ENCODE results near the gene CBFA2T2.
"Not testable (repeated sequence)": the region's sequence is repeated elsewhere in the genome, so short reads cannot be mapped to it uniquely, and the experiment has no call there.

The CBFA2T2 gene

DNA sequence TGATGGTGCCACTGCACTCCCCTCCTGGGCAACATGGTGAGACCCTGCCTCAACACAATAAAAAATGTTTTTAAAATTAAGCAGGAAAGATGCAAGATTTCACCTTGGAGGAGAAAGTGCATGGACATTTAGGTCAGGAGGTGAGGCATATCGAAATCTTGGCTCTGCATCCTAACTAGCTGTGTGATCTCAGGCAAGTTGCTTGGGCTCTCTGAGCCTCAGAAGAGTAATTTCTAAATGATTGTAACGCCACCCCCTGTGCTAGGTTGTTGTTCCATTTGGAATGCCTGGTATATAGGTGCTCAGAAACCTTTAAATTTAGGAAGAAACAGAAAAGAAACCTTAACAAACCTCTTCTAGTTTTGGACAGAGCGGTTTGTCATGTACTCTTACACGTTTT, 136.3 kb downstream of the CBFA2T2 start:
- no peak for DNase-seq (ENCODE audit: low spot score)

DNA sequence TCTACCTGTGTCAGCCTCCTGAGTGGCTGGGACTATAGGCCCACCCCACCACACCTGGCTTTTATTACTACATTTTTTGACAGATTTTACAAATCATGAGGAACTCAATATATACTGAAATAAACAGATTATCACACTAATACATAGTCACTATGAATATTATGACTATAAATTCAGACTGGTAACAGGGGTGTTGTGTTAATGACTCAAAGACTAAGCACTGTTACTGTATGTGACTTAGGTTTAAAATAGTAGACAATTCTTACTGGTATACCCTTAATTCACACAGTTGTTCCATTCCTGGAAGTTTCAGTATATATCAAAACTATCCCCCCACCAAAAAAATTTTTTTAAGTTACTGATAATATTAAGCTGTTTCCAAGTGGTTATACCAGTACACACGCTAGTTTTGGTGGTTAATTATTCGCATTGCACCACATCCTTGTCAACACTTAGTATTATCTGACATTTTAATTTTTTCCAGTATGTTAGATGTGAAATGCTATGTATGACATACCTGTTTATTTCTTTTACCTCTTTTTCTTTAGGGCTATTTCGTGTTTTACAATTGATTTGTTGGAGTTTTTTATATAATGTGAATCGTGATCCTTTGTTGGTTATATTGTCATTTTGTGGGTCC, 137.8 kb downstream of the CBFA2T2 start:
- no peak for DNase-seq (ENCODE audit: low spot score)

DNA sequence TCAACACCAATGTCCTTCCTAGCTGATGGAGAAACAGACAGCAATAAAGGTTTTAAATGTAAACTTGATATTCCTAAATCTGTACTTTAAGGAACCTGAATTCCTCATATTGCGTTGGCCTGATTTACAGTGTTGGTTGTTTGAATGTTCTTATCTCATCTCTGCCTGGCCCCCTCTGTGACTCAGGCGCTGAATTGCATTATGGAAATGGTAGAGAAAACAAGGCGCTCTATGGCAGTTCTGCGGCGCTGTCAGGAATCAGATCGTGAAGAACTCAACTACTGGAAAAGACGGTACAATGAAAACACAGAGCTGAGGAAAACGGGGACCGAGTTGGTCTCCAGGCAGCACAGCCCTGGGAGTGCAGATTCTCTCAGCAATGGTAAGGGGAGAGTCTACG, 139.6 kb downstream of the CBFA2T2 start:
- DNase-seq (ENCODE audit: low spot score): no peak

DNA sequence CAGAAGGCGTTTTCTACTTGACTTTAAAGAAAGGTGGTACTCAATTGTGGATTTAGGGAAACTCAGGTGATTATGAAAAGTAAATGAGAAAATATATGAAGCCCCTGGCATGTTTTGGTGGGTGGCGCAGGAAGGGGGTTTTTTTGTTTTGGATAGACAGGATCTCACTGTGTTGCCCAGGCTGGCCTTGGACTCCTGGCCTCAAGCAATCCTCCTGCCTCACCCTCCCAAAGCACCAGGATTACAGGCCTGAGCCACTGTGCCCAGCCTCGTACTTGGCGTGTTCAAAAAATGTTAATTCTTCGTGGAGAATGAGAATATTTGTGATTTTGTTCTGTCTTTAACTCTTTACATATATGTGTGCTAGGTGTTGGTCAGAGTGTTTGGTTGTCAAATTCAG, 140.1 kb downstream of the CBFA2T2 start:
- no peak for DNase-seq (ENCODE audit: low spot score)

GRCh38 chr20:33630507-33630906, 140.6 kb downstream of the CBFA2T2 start:
- DNase-seq (ENCODE audit: low spot score): no peak

- not testable (repeated sequence) for DNase-seq (ENCODE audit: low spot score)
These were observed 142.0 kb downstream of the CBFA2T2 start for GRCh38 chr20:33631910-33632309.

GRCh38 chr20:33635341-33635740, 145.4 kb downstream of the CBFA2T2 start:
- DNase-seq (ENCODE audit: low spot score): no peak

- no peak for DNase-seq (ENCODE audit: low spot score)
These were observed 146.9 kb downstream of the CBFA2T2 start for GRCh38 chr20:33636776-33637175.

DNA sequence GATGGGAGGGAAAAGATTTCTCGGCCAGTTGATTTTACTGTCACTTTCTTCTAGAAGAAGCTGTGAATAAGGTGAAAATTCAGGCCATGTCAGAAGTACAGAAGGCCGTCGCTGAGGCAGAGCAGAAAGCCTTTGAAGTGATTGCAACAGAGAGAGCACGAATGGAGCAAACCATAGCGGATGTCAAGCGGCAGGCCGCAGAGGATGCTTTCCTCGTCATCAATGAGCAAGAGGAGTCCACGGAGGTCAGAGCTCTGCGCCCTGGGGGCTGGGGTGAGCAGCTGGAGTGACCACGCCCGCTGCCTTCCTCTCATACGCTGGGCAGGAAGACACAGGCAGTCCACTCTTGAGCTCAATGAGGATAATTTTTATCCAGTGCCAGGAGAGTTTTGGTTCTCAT, 150.4 kb downstream of the CBFA2T2 start:
- no peak for DNase-seq (ENCODE audit: low spot score)

DNA sequence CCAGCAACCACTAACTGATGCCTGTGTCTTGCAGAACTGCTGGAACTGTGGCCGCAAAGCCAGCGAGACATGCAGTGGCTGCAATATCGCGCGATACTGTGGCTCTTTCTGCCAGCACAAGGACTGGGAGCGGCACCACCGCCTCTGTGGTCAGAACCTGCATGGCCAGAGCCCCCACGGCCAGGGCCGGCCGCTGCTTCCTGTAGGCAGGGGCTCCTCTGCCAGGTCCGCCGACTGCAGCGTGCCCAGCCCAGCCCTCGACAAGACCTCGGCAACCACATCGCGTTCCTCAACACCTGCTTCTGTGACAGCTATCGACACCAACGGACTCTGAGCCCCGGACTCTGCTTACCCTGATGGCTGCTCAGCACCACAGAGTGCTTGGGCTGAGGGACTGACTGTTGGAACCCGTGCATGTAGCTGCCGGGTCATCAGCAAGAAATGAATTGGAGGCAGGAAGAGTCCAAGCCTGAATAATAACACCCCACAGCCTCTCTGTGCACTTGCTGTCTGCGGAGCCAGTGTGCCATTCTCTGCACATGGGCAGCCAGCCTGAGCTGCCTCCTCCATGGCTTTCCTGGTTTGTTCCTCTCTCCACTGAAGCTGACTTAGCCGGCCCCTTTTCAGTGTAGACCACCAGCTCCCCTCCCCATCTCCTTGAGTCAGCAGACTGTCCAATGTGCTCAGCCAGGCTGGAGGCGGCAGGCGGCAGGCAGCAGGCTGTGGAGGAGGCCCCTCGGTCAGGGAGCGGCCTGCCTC, 154.6 kb downstream of the CBFA2T2 start:
- no peak for DNase-seq (ENCODE audit: low spot score)

- no peak for DNase-seq (ENCODE audit: low spot score)
These were observed 155.1 kb downstream of the CBFA2T2 start for GRCh38 chr20:33645072-33645358.

GRCh38 chr20:33645396-33645795, 155.5 kb downstream of the CBFA2T2 start:
- no peak for DNase-seq (ENCODE audit: low spot score)

DNA sequence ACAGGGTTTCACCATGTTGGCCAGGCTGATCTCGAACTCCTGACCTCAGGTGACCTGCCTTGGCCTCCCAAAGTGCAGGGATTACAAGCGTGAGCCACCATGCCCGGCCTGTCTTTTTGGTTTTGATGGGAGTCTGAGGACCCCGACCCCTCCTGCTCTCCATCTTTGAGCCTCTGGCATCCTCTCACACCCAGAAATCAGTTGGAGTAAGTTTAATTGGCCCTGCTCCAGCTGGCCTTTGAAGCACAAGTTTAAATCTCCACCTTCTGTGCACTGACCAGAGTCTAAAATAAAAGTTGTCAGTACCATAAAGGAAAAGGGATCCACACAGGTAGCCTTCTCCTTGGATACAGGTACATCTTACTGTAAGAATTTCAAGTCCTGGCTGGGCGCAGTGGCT, 156.3 kb downstream of the CBFA2T2 start:
- no peak for DNase-seq (ENCODE audit: low spot score)

- DNase-seq (ENCODE audit: low spot score): not testable (repeated sequence)
These were observed 157.2 kb downstream of the CBFA2T2 start for GRCh38 chr20:33646959-33647602.

DNA sequence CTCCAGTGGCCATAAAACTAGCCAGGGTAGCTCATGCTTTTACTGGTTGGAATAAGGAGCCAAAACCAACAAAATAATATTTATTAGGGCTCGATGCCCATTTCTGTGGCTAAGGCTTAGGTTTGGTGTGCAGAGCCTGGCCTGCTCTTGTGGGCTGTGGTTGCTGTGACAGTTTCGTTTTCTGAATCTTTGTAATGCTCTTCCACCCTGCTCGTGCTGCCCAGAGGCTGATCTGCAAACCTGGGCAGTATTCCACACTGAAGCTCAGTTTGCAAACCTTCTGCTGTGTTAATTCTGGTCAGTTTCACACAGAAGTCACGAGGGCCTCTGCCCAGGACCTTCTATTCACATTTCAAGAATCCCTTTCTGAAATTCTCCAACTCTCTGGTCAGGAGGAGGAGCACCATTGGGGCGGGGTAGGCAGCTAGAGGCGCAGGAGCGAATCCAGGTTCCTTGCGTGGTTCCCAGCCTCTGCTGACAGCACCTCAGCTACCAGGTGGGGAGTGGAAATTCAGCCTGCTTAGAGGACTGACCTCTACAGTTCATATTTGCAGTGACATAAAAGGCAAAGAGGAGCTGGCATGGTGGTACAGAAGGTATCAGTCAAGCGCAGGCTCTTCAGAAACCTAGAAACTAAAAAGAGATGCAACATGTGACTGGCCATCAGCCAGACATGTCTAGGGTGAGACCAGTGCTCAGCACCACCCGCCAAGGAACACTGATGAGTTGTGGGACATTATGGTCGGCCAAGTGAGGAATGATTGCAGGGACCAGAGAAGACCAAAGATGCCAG, 157.9 kb downstream of the CBFA2T2 start:
- peak; percentile 22 for DNase-seq (ENCODE audit: low spot score)

DNA sequence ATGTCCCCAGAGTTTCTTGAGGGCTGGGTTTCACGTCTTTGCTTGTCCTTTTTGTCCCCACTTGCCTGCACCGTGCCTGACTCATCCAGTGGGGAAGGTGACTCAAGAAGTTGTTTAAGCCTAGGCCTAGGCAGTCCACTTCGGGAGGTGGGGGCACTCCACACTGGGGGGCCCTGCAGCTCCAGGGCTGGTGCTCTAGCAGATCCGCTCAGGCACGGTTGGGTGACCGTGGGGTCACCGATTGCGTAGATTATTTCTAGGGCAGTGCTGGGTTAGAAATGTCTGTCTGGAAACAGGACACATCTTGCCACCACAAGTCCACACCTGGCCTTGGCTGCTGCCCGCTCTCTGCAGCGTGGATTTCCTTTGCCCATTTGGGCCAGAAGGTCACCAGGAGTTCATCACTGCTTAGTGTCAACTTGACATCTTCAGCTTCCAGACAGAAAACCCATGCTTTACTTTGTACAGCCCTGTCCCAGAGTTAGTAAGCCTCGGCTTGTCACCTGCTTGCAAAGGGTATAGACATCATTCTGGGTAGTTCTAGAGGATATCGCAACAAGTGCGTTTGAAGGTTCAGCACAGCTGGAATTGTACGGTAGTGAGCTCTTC, 158.6 kb downstream of the CBFA2T2 start:
- DNase-seq (ENCODE audit: low spot score): no peak

DNA sequence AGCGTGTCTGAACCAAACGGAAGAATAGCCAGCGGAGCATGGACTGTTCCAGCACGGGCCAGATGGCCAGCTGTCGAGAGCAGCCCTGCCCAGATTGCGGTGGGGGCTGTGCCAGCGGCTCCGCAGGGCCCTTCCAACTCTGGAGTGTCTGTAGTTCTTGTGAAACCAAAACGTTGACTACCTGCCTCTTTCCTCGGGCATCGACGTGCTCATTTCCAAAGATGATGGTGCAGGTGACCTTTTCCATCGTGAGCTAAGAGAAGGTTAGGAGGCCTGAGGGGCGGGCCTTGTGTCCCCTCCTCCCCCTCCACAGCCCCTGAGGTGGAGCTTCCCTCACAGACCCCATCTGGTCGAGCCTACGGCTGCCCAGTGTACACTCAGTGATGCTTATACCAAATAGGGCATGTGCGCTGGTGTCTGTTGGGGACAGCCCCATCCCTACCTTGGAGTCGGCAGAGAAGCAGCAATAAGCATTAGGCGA, 159.3 kb downstream of the CBFA2T2 start:
- DNase-seq (ENCODE audit: low spot score): no peak

- no peak for DNase-seq (ENCODE audit: low spot score)
These were observed 160.3 kb downstream of the CBFA2T2 start for GRCh38 chr20:33650111-33650752.

GRCh38 chr20:33650753-33651561, 161.1 kb downstream of the CBFA2T2 start:
- no peak for DNase-seq (ENCODE audit: low spot score)

GRCh38 chr20:33651562-33652048, 161.7 kb downstream of the CBFA2T2 start:
- no peak for DNase-seq (ENCODE audit: low spot score)

Measured in activated CD4-positive, alpha-beta T cell treated with anti-CD3 and anti-CD28 coated beads, Interleukin-2, Interleukin-4, amounts not matched to agents 100 ng/mL and 50 ng/mL, durations not matched to agents 16 hours and 8 hours (primary cell).